K562 (cell line): ENCODE results near the gene TXN2. TPM values are rescaled to one million over a fixed set of nuclear protein-coding genes. Genes with fewer than 3 reads are reported as not detected.

ENCODE experiments used
- BRD4 ChIP-seq: fragments of 200-600 bp; sonication (generic); IDR thresholded peaks from 2 replicates; pipeline ENCODE4 v1.6.1; 2017; ENCODE audit warnings: inconsistent platforms
- CBFA2T2 ChIP-seq: fragments of 450-650 bp; conservative IDR thresholded peaks from 2 replicates; pipeline ENCODE4 v1.6.1; 2017; ENCODE audit warnings: mild to moderate bottlenecking
- HDAC8 ChIP-seq: fragments of 450-650 bp; IDR thresholded peaks from 2 replicates; pipeline ENCODE4 v1.6.1; 2016; ENCODE audit warnings: mild to moderate bottlenecking, missing genetic modification characterization, moderate library complexity, missing compliant biosample characterization
- ILF3 ChIP-seq: fragments of 450-650 bp; IDR thresholded peaks from 2 replicates; pipeline ENCODE4 v1.6.1; 2018; ENCODE audit warnings: antibody characterized with exemption, mild to moderate bottlenecking, moderate library complexity, borderline replicate concordance
- ILK ChIP-seq: fragments of 450-650 bp; IDR thresholded peaks from 2 replicates; pipeline ENCODE4 v1.6.1; 2016; ENCODE audit warnings: missing genetic modification characterization, low read depth, mild to moderate bottlenecking, missing compliant biosample characterization, moderate library complexity, borderline replicate concordance
- NELFE ChIP-seq: IDR thresholded peaks from 2 replicates; pipeline ENCODE4 v1.6.1; 2011; ENCODE audit warnings: mild to moderate bottlenecking; ENCODE audit not compliant: insufficient read depth, insufficient read length
- NFYB ChIP-seq: IDR thresholded peaks from 2 replicates; pipeline ENCODE4 v1.6.1; 2011; ENCODE audit warnings: mild to moderate bottlenecking, moderate library complexity; ENCODE audit not compliant: insufficient read length; ENCODE audit errors: extremely low read depth
- NR3C1 ChIP-seq: sonication (generic); formaldehyde crosslinking; IDR thresholded peaks from 2 replicates; pipeline ENCODE4 v1.8.1; 2022; ENCODE audit warnings: missing genetic modification reagents
- PHF8 ChIP-seq: fragments of 200-600 bp; sonication (generic); IDR thresholded peaks from 2 replicates; pipeline ENCODE4 v1.6.1; 2012; ENCODE audit warnings: mixed run types, mild to moderate bottlenecking, inconsistent platforms, low read length, moderate library complexity, borderline replicate concordance
- PPARD ChIP-seq: fragments of 250-450 bp; sonication (Bioruptor Pico); IDR thresholded peaks from 2 replicates; pipeline ENCODE4 v1.8.0; 2022; ENCODE audit warnings: inconsistent platforms, mild to moderate bottlenecking, moderate library complexity
- PTRF ChIP-seq: fragments of 450-650 bp; IDR thresholded peaks from 2 replicates; pipeline ENCODE4 v1.6.1; 2016; ENCODE audit warnings: mild to moderate bottlenecking, missing genetic modification characterization, missing compliant biosample characterization
- TCF3 ChIP-seq: sonication (generic); formaldehyde crosslinking; IDR thresholded peaks from 2 replicates; pipeline ENCODE4 v1.4.0; 2020; ENCODE audit warnings: mild to moderate bottlenecking, missing genetic modification reagents
- TCF7 ChIP-seq: sonication (generic); IDR thresholded peaks from 2 replicates; pipeline ENCODE4 v1.6.1; 2016; ENCODE audit warnings: antibody characterized with exemption, borderline replicate concordance
- XRCC3 ChIP-seq: fragments of 450-650 bp; IDR thresholded peaks from 2 replicates; pipeline ENCODE4 v1.6.1; 2017; ENCODE audit warnings: mild to moderate bottlenecking, moderate library complexity
- ZFP30 ChIP-seq: fragments of 250-450 bp; sonication (Bioruptor Pico); IDR thresholded peaks from 2 replicates; pipeline ENCODE4 v1.8.0; 2022; ENCODE audit warnings: moderate library complexity, mild to moderate bottlenecking, inconsistent platforms, borderline replicate concordance
- ZKSCAN8 ChIP-seq: fragments of 200-800 bp; sonication (Bioruptor generic); IDR thresholded peaks from 2 replicates; pipeline ENCODE4 v1.6.1; 2016; ENCODE audit warnings: missing genetic modification characterization, missing compliant biosample characterization
- ZNF124 ChIP-seq: sonication (generic); formaldehyde crosslinking; IDR thresholded peaks from 2 replicates; pipeline ENCODE4 v1.8.1; 2022; ENCODE audit warnings: missing genetic modification reagents
- ZNF57 ChIP-seq: fragments of 450-650 bp; formaldehyde crosslinking; IDR thresholded peaks from 2 replicates; pipeline ENCODE4 v1.4.0; 2020; ENCODE audit warnings: mild to moderate bottlenecking, moderate library complexity
- ZNF586 ChIP-seq: fragments of 450-650 bp; formaldehyde crosslinking; conservative IDR thresholded peaks from 2 replicates; pipeline ENCODE4 v1.4.0; 2020; ENCODE audit warnings: mild to moderate bottlenecking, moderate library complexity
- polyA plus RNA-seq, 8 experiments: library from polyadenylated mRNA; depleted of rRNA in 4 of 8; stranded (reverse) in 5 of 8; unstranded in 3 of 8; fragments of >200 nt; fragmentation: Nextera tagmentation in 2 of 8; fragmentation: Illumina TruSeq in 1 of 8; extraction: Ambion mirVana in 2 of 8; extraction: Trizol in 1 of 8; gene quantifications; 2 replicates each; pipeline versions ENCODE4 v1.2.1 to v1.2.3, GENCODE V29; 2011 to 2014; ENCODE audit warnings: inconsistent platforms in 1 of 8, missing spikeins in 1 of 8
- total RNA-seq, 7 experiments: library from RNA; depleted of rRNA in 6 of 7; stranded (reverse); fragments of >200 nt in 6 of 7; fragmentation: Illumina TruSeq in 2 of 7; extraction: Trizol in 2 of 7; gene quantifications; 2 replicates each; pipeline versions ENCODE4 v1.2.1 to v1.2.3, GENCODE V29; 2011 to 2021; ENCODE audit warnings: low replicate concordance in 1 of 7
- TF ChIP-seq, protein P1 (sequence below): fragments of 150-350 bp; IDR thresholded peaks from 2 replicates; pipeline ENCODE4 v1.6.1; 2014; ENCODE audit warnings: low read depth, mild to moderate bottlenecking, low read length, borderline replicate concordance
- TF ChIP-seq, protein P2 (sequence below), 2 experiments: IDR thresholded peaks; 2 replicates each; pipeline ENCODE4 v1.6.1; 2012; ENCODE audit warnings: improper control_type of control experiment in 2 of 2, low read depth in 2 of 2, low read length in 2 of 2, borderline replicate concordance in 1 of 2
- TF ChIP-seq, protein P3 (sequence below): fragments of 450-650 bp; IDR thresholded peaks from 2 replicates; pipeline ENCODE4 v1.6.1; 2017; ENCODE audit warnings: mild to moderate bottlenecking, moderate library complexity
- TF ChIP-seq, protein P4 (sequence below): sonication (generic); formaldehyde crosslinking; IDR thresholded peaks from 2 replicates; pipeline ENCODE4 v1.8.0; 2022; ENCODE audit warnings: missing genetic modification reagents, mild to moderate bottlenecking, moderate library complexity, borderline replicate concordance

TXN2 gene
- total and polyA plus RNA-seq, 9 of the 15 experiments (the other 6 are each of a cell fraction or from before 2014, with no cell fraction given), result 48.5 to 399 (median 118) TPM

DNA sequence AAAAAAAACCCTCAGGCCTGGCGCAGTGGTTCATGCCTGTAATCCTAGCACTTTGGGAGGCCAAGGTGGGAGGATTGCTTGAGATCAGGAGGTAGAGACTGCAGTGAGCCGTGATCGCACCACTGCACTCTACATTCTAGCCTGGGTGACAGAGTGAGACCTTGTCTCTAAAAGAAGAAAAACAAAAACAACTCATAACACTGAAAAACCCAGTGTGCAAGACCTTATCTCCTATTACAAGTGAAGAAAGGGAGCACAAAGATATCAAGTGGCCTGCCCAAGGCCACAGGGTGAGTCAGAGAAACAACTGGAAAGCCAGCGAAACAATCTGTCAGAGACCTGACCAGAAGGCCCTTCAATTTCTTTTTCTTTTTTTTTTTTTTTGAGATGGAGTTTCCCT lies 2.5 kb downstream of the TXN2 start (continued):
- TF ChIP-seq ILF3, result no peak
- peak; percentile 88 for TF ChIP-seq CBFA2T2
- no peak for TF ChIP-seq TCF7
- TF ChIP-seq ZNF57, result no peak
- no peak for TF ChIP-seq PHF8
- TF ChIP-seq ZNF124 (CRISPR knock-in tag), result no peak
- TF ChIP-seq, protein P1, sequence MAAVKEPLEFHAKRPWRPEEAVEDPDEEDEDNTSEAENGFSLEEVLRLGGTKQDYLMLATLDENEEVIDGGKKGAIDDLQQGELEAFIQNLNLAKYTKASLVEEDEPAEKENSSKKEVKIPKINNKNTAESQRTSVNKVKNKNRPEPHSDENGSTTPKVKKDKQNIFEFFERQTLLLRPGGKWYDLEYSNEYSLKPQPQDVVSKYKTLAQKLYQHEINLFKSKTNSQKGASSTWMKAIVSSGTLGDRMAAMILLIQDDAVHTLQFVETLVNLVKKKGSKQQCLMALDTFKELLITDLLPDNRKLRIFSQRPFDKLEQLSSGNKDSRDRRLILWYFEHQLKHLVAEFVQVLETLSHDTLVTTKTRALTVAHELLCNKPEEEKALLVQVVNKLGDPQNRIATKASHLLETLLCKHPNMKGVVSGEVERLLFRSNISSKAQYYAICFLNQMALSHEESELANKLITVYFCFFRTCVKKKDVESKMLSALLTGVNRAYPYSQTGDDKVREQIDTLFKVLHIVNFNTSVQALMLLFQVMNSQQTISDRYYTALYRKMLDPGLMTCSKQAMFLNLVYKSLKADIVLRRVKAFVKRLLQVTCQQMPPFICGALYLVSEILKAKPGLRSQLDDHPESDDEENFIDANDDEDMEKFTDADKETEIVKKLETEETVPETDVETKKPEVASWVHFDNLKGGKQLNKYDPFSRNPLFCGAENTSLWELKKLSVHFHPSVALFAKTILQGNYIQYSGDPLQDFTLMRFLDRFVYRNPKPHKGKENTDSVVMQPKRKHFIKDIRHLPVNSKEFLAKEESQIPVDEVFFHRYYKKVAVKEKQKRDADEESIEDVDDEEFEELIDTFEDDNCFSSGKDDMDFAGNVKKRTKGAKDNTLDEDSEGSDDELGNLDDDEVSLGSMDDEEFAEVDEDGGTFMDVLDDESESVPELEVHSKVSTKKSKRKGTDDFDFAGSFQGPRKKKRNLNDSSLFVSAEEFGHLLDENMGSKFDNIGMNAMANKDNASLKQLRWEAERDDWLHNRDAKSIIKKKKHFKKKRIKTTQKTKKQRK, result no peak
- TF ChIP-seq, protein P2, sequence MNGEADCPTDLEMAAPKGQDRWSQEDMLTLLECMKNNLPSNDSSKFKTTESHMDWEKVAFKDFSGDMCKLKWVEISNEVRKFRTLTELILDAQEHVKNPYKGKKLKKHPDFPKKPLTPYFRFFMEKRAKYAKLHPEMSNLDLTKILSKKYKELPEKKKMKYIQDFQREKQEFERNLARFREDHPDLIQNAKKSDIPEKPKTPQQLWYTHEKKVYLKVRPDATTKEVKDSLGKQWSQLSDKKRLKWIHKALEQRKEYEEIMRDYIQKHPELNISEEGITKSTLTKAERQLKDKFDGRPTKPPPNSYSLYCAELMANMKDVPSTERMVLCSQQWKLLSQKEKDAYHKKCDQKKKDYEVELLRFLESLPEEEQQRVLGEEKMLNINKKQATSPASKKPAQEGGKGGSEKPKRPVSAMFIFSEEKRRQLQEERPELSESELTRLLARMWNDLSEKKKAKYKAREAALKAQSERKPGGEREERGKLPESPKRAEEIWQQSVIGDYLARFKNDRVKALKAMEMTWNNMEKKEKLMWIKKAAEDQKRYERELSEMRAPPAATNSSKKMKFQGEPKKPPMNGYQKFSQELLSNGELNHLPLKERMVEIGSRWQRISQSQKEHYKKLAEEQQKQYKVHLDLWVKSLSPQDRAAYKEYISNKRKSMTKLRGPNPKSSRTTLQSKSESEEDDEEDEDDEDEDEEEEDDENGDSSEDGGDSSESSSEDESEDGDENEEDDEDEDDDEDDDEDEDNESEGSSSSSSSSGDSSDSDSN (IDR thresholded peaks at IDR 0.05; ENCODE audit: borderline replicate concordance in 1 of 2, low read depth in 2 of 2, low read length in 2 of 2), result no peak
- TF ChIP-seq XRCC3, result no peak
- no peak for TF ChIP-seq PTRF
- TF ChIP-seq, protein P3, sequence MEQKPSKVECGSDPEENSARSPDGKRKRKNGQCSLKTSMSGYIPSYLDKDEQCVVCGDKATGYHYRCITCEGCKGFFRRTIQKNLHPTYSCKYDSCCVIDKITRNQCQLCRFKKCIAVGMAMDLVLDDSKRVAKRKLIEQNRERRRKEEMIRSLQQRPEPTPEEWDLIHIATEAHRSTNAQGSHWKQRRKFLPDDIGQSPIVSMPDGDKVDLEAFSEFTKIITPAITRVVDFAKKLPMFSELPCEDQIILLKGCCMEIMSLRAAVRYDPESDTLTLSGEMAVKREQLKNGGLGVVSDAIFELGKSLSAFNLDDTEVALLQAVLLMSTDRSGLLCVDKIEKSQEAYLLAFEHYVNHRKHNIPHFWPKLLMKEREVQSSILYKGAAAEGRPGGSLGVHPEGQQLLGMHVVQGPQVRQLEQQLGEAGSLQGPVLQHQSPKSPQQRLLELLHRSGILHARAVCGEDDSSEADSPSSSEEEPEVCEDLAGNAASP, result no peak
- no peak for TF ChIP-seq PPARD (CRISPR knock-in tag)
- TF ChIP-seq ZKSCAN8 (CRISPR knock-in tag), result no peak
- TF ChIP-seq ILK (tag), result no peak
- TF ChIP-seq ZNF586, result no peak
- TF ChIP-seq TCF3, result peak; percentile 86
- TF ChIP-seq ZFP30 (CRISPR knock-in tag), result no peak
- TF ChIP-seq NELFE, result no peak
- no peak for TF ChIP-seq BRD4
- no peak for TF ChIP-seq NR3C1 (CRISPR knock-in tag)
- TF ChIP-seq, protein P4, sequence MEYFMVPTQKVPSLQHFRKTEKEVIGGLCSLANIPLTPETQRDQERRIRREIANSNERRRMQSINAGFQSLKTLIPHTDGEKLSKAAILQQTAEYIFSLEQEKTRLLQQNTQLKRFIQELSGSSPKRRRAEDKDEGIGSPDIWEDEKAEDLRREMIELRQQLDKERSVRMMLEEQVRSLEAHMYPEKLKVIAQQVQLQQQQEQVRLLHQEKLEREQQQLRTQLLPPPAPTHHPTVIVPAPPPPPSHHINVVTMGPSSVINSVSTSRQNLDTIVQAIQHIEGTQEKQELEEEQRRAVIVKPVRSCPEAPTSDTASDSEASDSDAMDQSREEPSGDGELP (CRISPR knock-in tag), result no peak
- TF ChIP-seq NFYB, result no peak
- no peak for TF ChIP-seq HDAC8 (tag)
